IMR-90 (cell line): ENCODE results near the gene RAPGEF5.

ENCODE experiments used
- CTCF ChIP-seq: conservative IDR thresholded peaks from 2 replicates; pipeline ENCODE4 v1.5.1; 2012; ENCODE audit warnings: mild to moderate bottlenecking, low read depth, low read length, improper control_type of control experiment
- POLR2A ChIP-seq: IDR thresholded peaks from 2 replicates; pipeline ENCODE4 v1.6.1; 2012; ENCODE audit warnings: mild to moderate bottlenecking, low read depth, low read length
- SMC3 ChIP-seq: fragments of 150-350 bp; IDR thresholded peaks from 2 replicates; pipeline ENCODE4 v1.6.1; 2016; ENCODE audit warnings: low read depth, mild to moderate bottlenecking, antibody characterized with exemption, low read length, moderate library complexity

GRCh38 chr7:22355620-22356009, 1.3 kb downstream of the RAPGEF5 start:
- no peak for TF ChIP-seq CTCF
- TF ChIP-seq SMC3, result no peak
- no peak for TF ChIP-seq POLR2A
